CD4-positive, alpha-beta T cell (primary cell): ENCODE data around the gene ABCA9. TPM values are rescaled to one million over a fixed set of nuclear protein-coding genes. Genes with fewer than 3 reads are reported as not detected.

Experiments used
- ATAC-seq: fragments of 200-7000 bp; cut with Tn5 transposase; one replicate; pipeline ENCODE4 v1.10.0; 2022; ENCODE audit warnings: mild to moderate bottlenecking; ENCODE audit not compliant: poor library complexity
- CTCF ChIA-PET: fragments of 350-600 bp; sonication (Branson Sonifier 250); formaldehyde crosslinking; loops from one replicate; lab custom pipeline; 2021; ENCODE audit warnings: antibody characterized with exemption, inconsistent platforms; lab: Charles Lee
- POLR2A ChIA-PET: fragments of 350-600 bp; sonication (Branson Sonifier 250); formaldehyde crosslinking; loops from one replicate; lab custom pipeline; 2021; ENCODE audit warnings: antibody characterized with exemption, inconsistent platforms; lab: Charles Lee
- DNase-seq, 14 experiments: peaks; one replicate each; pipeline ENCODE4 v3.0.0-alpha.2; 2013 to 2020; ENCODE audit warnings: mixed read lengths in 2 of 14
- H3K27ac ChIP-seq, 2 donors: one replicate each; pipeline versions ENCODE4 v1.5.1 to v1.7.0; 2013; ENCODE audit warnings: low read length in 2 of 2, low read depth in 1 of 2, mild to moderate bottlenecking in 1 of 2
- H3K27me3 ChIP-seq, 2 experiments: 1 replicate in 1 of 2; 2 replicates in 1 of 2; pipeline versions ENCODE4 v1.6.1 to v1.7.0; 2013; ENCODE audit warnings: low read length in 2 of 2, control low read depth in 1 of 2, mild to moderate bottlenecking in 1 of 2, moderate library complexity in 1 of 2; ENCODE audit not compliant: insufficient read depth in 2 of 2, control insufficient read depth in 1 of 2
- H3K36me3 ChIP-seq: one replicate; pipeline ENCODE4 v1.6.1; 2013; ENCODE audit warnings: low read length, control low read depth; ENCODE audit not compliant: insufficient read depth
- H3K4me1 ChIP-seq: one replicate; pipeline ENCODE4 v1.6.1; 2013; ENCODE audit warnings: low read length, control low read depth; ENCODE audit not compliant: insufficient read depth
- H3K4me3 ChIP-seq: one replicate; pipeline ENCODE4 v1.5.1; 2013; ENCODE audit warnings: mild to moderate bottlenecking, low read length, moderate library complexity
- H3K9me3 ChIP-seq, 2 experiments: 1 replicate in 1 of 2; 2 replicates in 1 of 2; pipeline versions ENCODE4 v1.6.1 to v1.7.0; 2013; ENCODE audit warnings: low read length in 2 of 2, mild to moderate bottlenecking in 2 of 2, control low read depth in 1 of 2, moderate library complexity in 1 of 2; ENCODE audit not compliant: control insufficient read depth in 1 of 2, insufficient read depth in 1 of 2
- H3K27ac Mint-ChIP-seq: one replicate; pipeline ENCODE4 v1.8.0; 2020; ENCODE audit warnings: mixed read lengths
- H3K27me3 Mint-ChIP-seq: one replicate; pipeline ENCODE4 v1.8.0; 2021; ENCODE audit warnings: mixed read lengths
- H3K36me3 Mint-ChIP-seq: one replicate; pipeline ENCODE4 v1.8.0; 2021; ENCODE audit warnings: low read depth, mixed read lengths
- H3K4me1 Mint-ChIP-seq: one replicate; pipeline ENCODE4 v1.8.0; 2021; ENCODE audit warnings: low read depth, mixed read lengths
- H3K4me3 Mint-ChIP-seq: one replicate; pipeline ENCODE4 v1.8.0; 2020; ENCODE audit warnings: mild to moderate bottlenecking, mixed read lengths
- H3K9me3 Mint-ChIP-seq: one replicate; pipeline ENCODE4 v1.8.0; 2020; ENCODE audit warnings: mixed read lengths
- CTCF ChIP-seq: fragments of 200-600 bp; IDR thresholded peaks from one replicate; pipeline ENCODE4 v1.8.0; 2022; ENCODE audit warnings: antibody characterized with exemption, mild to moderate bottlenecking
- intact Hi-C, 2 experiments: fragments of 100-400 bp; cut with DNase I in 1 of 2; cut with micrococcal nuclease in 1 of 2; formaldehyde crosslinking; loops; one replicate each; pipeline versions ENCODE4 v1.15.1 to v1.9.0; 2023 to 2025; cut with DNase I, micrococcal nuclease
- total RNA-seq, 174 experiments: library from RNA in 2 of 174; stranded (reverse) in 2 of 174; gene quantifications; one replicate each; pipeline ENCODE4 v1.2.3 and lab custom pipeline; 2021 to 2026

The ABCA9 gene
- total RNA-seq, 2 experiments from 2014 or later: 0.03 TPM

- no peak for DNase-seq
- intact Hi-C loops: no loop called here
- no peaks in the 10 kb centered on the region for H3K36me3 ChIP-seq
- no peaks in the 10 kb centered on the region for H3K9me3 Mint-ChIP-seq
- H3K4me3 ChIP-seq: no peak overlapping the region
- no peaks in the 10 kb centered on the region for H3K36me3 Mint-ChIP-seq
- no peak for TF ChIP-seq CTCF
- H3K4me3 Mint-ChIP-seq: no peak overlapping the region
- no peak for ATAC-seq
- CTCF ChIA-PET: no interaction called here
- no peaks in the 10 kb centered on the region for H3K9me3 ChIP-seq
- H3K4me1 Mint-ChIP-seq: no peaks in the 10 kb centered on the region
- POLR2A ChIA-PET: no interaction called here
- no peak overlapping the region for H3K27ac ChIP-seq
- H3K27me3 ChIP-seq: no peaks in the 10 kb centered on the region
- no peak overlapping the region for H3K27ac Mint-ChIP-seq
- H3K27me3 Mint-ChIP-seq: no peaks in the 10 kb centered on the region
- H3K4me1 ChIP-seq: no peaks in the 10 kb centered on the region
These were observed 42.0 kb downstream of the ABCA9 start for GRCh38 chr17:69018687-69019086.

- Mint-ChIP-seq H3K36me3 (no peaks in the 10 kb centered on the region), H3K27me3 (no peaks in the 10 kb centered on the region), H3K9me3 (no peaks in the 10 kb centered on the region), H3K4me3 (no peak overlapping the region), H3K27ac (no peak overlapping the region), H3K4me1 (no peaks in the 10 kb centered on the region)
- DNase-seq (no peak), ATAC-seq (no peak)
- Histone ChIP-seq H3K27me3 (no peaks in the 10 kb centered on the region), H3K4me1 (no peaks in the 10 kb centered on the region), H3K9me3 (no peaks in the 10 kb centered on the region), H3K27ac (no peak overlapping the region), H3K4me3 (no peak overlapping the region), H3K36me3 (no peaks in the 10 kb centered on the region)
- ChIA-PET POLR2A (no interaction called here), CTCF (no interaction called here)
- intact Hi-C loops: no loop called here
- no peak for TF ChIP-seq CTCF
These were observed 42.6 kb downstream of the ABCA9 start for GRCh38 chr17:69018022-69018615.

- TF ChIP-seq CTCF: no peak
- Mint-ChIP-seq H3K4me3 (no peak overlapping the region), H3K4me1 (no peaks in the 10 kb centered on the region), H3K27me3 (no peaks in the 10 kb centered on the region), H3K9me3 (no peaks in the 10 kb centered on the region), H3K27ac (no peak overlapping the region), H3K36me3 (no peaks in the 10 kb centered on the region)
- intact Hi-C loops: no loop called here
- Histone ChIP-seq H3K4me3 (no peak overlapping the region), H3K27me3 (no peaks in the 10 kb centered on the region), H3K36me3 (no peaks in the 10 kb centered on the region), H3K4me1 (no peaks in the 10 kb centered on the region), H3K27ac (no peak overlapping the region), H3K9me3 (no peaks in the 10 kb centered on the region)
- POLR2A ChIA-PET: no interaction called here
- DNase-seq (no peak), ATAC-seq (no peak)
- CTCF ChIA-PET: no interaction called here
These were observed 45.1 kb downstream of the ABCA9 start for GRCh38 chr17:69015631-69016030.
